IMR-90 (cell line): ENCODE data around the gene FOXM1. TPM values are rescaled to one million over a fixed set of nuclear protein-coding genes. Genes with fewer than 3 reads are reported as not detected.

ENCODE experiments used
- ATAC-seq: fragments of 200-7000 bp; cut with Tn5 transposase; 2 replicates; pipeline ENCODE4 v1.9.1; 2020; ENCODE audit warnings: low read depth, mild to moderate bottlenecking, moderate library complexity
- BruUV-seq: library from RNA; stranded (reverse); fragments of 400-500 nt; replicated peaks from 2 replicates; lab custom pipeline; 2021; lab: Mats Ljungman, UMichigan
- CTCF ChIA-PET: fragments of 300-600 bp; formaldehyde crosslinking; extraction: SDS; loops from one replicate; lab custom pipeline; 2021; ENCODE audit warnings: antibody characterized with exemption; lab: Yijun Ruan, JAX
- POLR2A ChIA-PET: fragments of 300-600 bp; sonication (Branson Sonifier 250); formaldehyde crosslinking; loops from one replicate; lab custom pipeline; 2022; ENCODE audit warnings: antibody characterized with exemption; ENCODE audit not compliant: unreplicated experiment; lab: Charles Lee
- DNase-seq: peaks from one replicate; pipeline ENCODE4 v3.0.0; 2013
- H2AFZ ChIP-seq: replicated peaks from 2 replicates; pipeline ENCODE3; 2013; ENCODE audit warnings: low read length, mild to moderate bottlenecking; ENCODE audit not compliant: poor library complexity
- H2AK5ac ChIP-seq: 2 replicates; pipeline ENCODE4 v1.6.1; 2013; ENCODE audit warnings: low read depth, low read length, inconsistent platforms
- H2AK9ac ChIP-seq: replicated peaks from 2 replicates; pipeline ENCODE3; 2013; ENCODE audit warnings: mild to moderate bottlenecking, low read depth, low read length, moderate library complexity; ENCODE audit not compliant: poor library complexity
- H2BK120ac ChIP-seq: 2 replicates; pipeline ENCODE4 v1.6.1; 2013; ENCODE audit warnings: low read depth, low read length, inconsistent platforms
- H2BK15ac ChIP-seq: 3 replicates; pipeline ENCODE4 v1.6.1; 2013; ENCODE audit warnings: low read depth, low read length, inconsistent platforms
- H2BK20ac ChIP-seq: 2 replicates; pipeline ENCODE4 v1.6.1; 2013; ENCODE audit warnings: low read depth, mild to moderate bottlenecking, inconsistent platforms, low read length, moderate library complexity
- H2BK5ac ChIP-seq: 2 replicates; pipeline ENCODE4 v1.6.1; 2013; ENCODE audit warnings: mild to moderate bottlenecking, low read depth, low read length, inconsistent platforms; ENCODE audit not compliant: poor library complexity, severe bottlenecking
- H3K14ac ChIP-seq: replicated peaks from 2 replicates; pipeline ENCODE4 v1.6.1; 2013; ENCODE audit warnings: low read depth, low read length, inconsistent platforms
- H3K18ac ChIP-seq: 2 replicates; pipeline ENCODE4 v1.6.1; 2013; ENCODE audit warnings: low read depth, low read length, control low read depth
- H3K23ac ChIP-seq: 2 replicates; pipeline ENCODE4 v1.6.1; 2013; ENCODE audit warnings: low read depth, low read length, inconsistent platforms
- H3K27ac ChIP-seq: 2 replicates; pipeline ENCODE4 v1.5.1; 2013; ENCODE audit warnings: mild to moderate bottlenecking, control low read depth, low read length; ENCODE audit not compliant: insufficient read depth
- H3K27me3 ChIP-seq: 2 replicates; pipeline ENCODE4 v1.6.1; 2013; ENCODE audit warnings: low read length; ENCODE audit not compliant: control insufficient read depth, insufficient read depth
- H3K36me3 ChIP-seq: 2 replicates; pipeline ENCODE4 v1.6.1; 2013; ENCODE audit warnings: low read length, mixed read lengths; ENCODE audit not compliant: control insufficient read depth, insufficient read depth
- H3K4ac ChIP-seq: 2 replicates; pipeline ENCODE4 v1.6.1; 2013; ENCODE audit warnings: low read depth, low read length, inconsistent platforms
- H3K4me1 ChIP-seq: 2 replicates; pipeline ENCODE4 v1.6.1; 2013; ENCODE audit warnings: low read length, mixed read lengths; ENCODE audit not compliant: control insufficient read depth, insufficient read depth
- H3K4me2 ChIP-seq: 2 replicates; pipeline ENCODE4 v1.6.1; 2013; ENCODE audit warnings: low read depth, mild to moderate bottlenecking, control low read depth, low read length, moderate library complexity
- H3K4me3 ChIP-seq: 2 replicates; pipeline ENCODE4 v1.5.1; 2013; ENCODE audit warnings: low read depth, mild to moderate bottlenecking, control low read depth, low read length, moderate library complexity; ENCODE audit not compliant: insufficient read depth
- H3K56ac ChIP-seq: 2 replicates; pipeline ENCODE4 v1.6.1; 2013; ENCODE audit warnings: low read length, inconsistent platforms; ENCODE audit not compliant: insufficient read depth; ENCODE audit errors: extremely low read depth
- H3K79me1 ChIP-seq, 2 experiments: 2 replicates each; pipeline ENCODE4 v1.6.1; 2013; ENCODE audit warnings: low read length in 2 of 2, inconsistent platforms in 1 of 2, low read depth in 1 of 2
- H3K9ac ChIP-seq: 2 replicates; pipeline ENCODE4 v1.6.1; 2013; ENCODE audit warnings: low read depth, low read length, control low read depth
- H3K9me1 ChIP-seq: 2 replicates; pipeline ENCODE4 v1.6.1; 2013; ENCODE audit warnings: low read length, inconsistent platforms; ENCODE audit not compliant: insufficient read depth
- H3K9me3 ChIP-seq: 2 replicates; pipeline ENCODE4 v1.6.1; 2013; ENCODE audit warnings: low read length; ENCODE audit not compliant: control insufficient read depth, insufficient read depth
- H4K20me1 ChIP-seq: 2 replicates; pipeline ENCODE4 v1.6.1; 2013; ENCODE audit warnings: low read length, inconsistent platforms; ENCODE audit not compliant: insufficient read depth
- H4K5ac ChIP-seq: 2 replicates; pipeline ENCODE4 v1.6.1; 2013; ENCODE audit warnings: mild to moderate bottlenecking, low read depth, low read length, control low read depth
- H4K8ac ChIP-seq, 2 experiments: 2 replicates each; pipeline ENCODE4 v1.6.1; 2013; ENCODE audit warnings: low read depth in 2 of 2, low read length in 2 of 2, control low read depth in 1 of 2, inconsistent platforms in 1 of 2
- H4K91ac ChIP-seq: 2 replicates; pipeline ENCODE4 v1.6.1; 2013; ENCODE audit warnings: low read depth, low read length, inconsistent platforms; ENCODE audit not compliant: insufficient read depth
- BHLHE40 ChIP-seq: fragments of 150-350 bp; IDR thresholded peaks from 2 replicates; pipeline ENCODE4 v1.6.1; 2016; ENCODE audit warnings: mild to moderate bottlenecking, low read depth, low read length
- CEBPB ChIP-seq: IDR thresholded peaks from 2 replicates; pipeline ENCODE4 v1.6.1; 2012; ENCODE audit warnings: low read depth, low read length, improper control_type of control experiment
- CTCF ChIP-seq: conservative IDR thresholded peaks from 2 replicates; pipeline ENCODE4 v1.5.1; 2012; ENCODE audit warnings: mild to moderate bottlenecking, low read depth, low read length, improper control_type of control experiment
- FOS ChIP-seq: fragments of 150-350 bp; IDR thresholded peaks from 2 replicates; pipeline ENCODE4 v1.6.1; 2016; ENCODE audit warnings: low read depth, low read length
- MXI1 ChIP-seq: IDR thresholded peaks from 2 replicates; pipeline ENCODE4 v1.6.1; 2012; ENCODE audit warnings: low read depth, mild to moderate bottlenecking, low read length, moderate library complexity, borderline replicate concordance
- NFE2L2 ChIP-seq: fragments of 150-350 bp; IDR thresholded peaks from 2 replicates; pipeline ENCODE4 v1.6.1; 2016; ENCODE audit warnings: low read depth, mild to moderate bottlenecking, low read length
- POLR2A ChIP-seq: IDR thresholded peaks from 2 replicates; pipeline ENCODE4 v1.6.1; 2012; ENCODE audit warnings: mild to moderate bottlenecking, low read depth, low read length
- RAD21 ChIP-seq: IDR thresholded peaks from 2 replicates; pipeline ENCODE4 v1.6.1; 2012; ENCODE audit warnings: low read length, improper control_type of control experiment
- RCOR1 ChIP-seq: IDR thresholded peaks from 2 replicates; pipeline ENCODE4 v1.6.1; 2012; ENCODE audit warnings: mild to moderate bottlenecking, low read length, improper control_type of control experiment; ENCODE audit not compliant: insufficient replicate concordance
- RFX5 ChIP-seq: IDR thresholded peaks from 2 replicates; pipeline ENCODE4 v1.8.0; 2012; ENCODE audit warnings: low read depth, mild to moderate bottlenecking, low read length, moderate library complexity
- SMC3 ChIP-seq: fragments of 150-350 bp; IDR thresholded peaks from 2 replicates; pipeline ENCODE4 v1.6.1; 2016; ENCODE audit warnings: low read depth, mild to moderate bottlenecking, antibody characterized with exemption, low read length, moderate library complexity
- WGBS, 2 experiments: methylation state at CpG; one replicate each; pipeline versions ENCODE4 v1.1.5 to v1.1.7; 2013; ENCODE audit warnings: missing lambda C conversion rate in 2 of 2; ENCODE audit not compliant: insufficient read length in 1 of 2; ENCODE audit errors: extremely low coverage in 2 of 2; 5-methylcytosine and 5-hydroxymethylcytosine counted together
- dilution Hi-C: fragments of 300-500 bp; cut with HindIII; formaldehyde crosslinking; loops from one replicate; pipeline ENCODE4 v1.14.3; 2018; ENCODE audit warnings: low sequenced_read_pairs; ENCODE audit not compliant: unreplicated experiment
- in situ Hi-C: fragments of 300-500 bp; cut with MboI; formaldehyde crosslinking; loops from 3 replicates; pipeline ENCODE4 v1.14.3; 2019; ENCODE audit warnings: low sequenced_read_pairs, inconsistent platforms, mixed read lengths
- intact Hi-C: fragments of 100-400 bp; cut with micrococcal nuclease; formaldehyde crosslinking; loops from 2 replicates; pipeline ENCODE4 v1.10.0; 2022
- polyA plus RNA-seq, 3 experiments: library from polyadenylated mRNA; depleted of rRNA; stranded (reverse); fragments of >200 nt; gene quantifications; 2 replicates each; pipeline ENCODE4 v1.2.3, GENCODE V29; 2012; ENCODE audit warnings: low replicate concordance in 1 of 3
- total RNA-seq: library from RNA; depleted of rRNA; stranded (reverse); fragments of >200 nt; gene quantifications from 2 replicates; pipeline ENCODE4 v1.2.3, GENCODE V29; 2012
- TF ChIP-seq, protein P1 (sequence below): fragments of 150-350 bp; IDR thresholded peaks from 2 replicates; pipeline ENCODE4 v1.6.1; 2017; ENCODE audit warnings: mild to moderate bottlenecking, antibody characterized with exemption, low read length, low read depth
- TF ChIP-seq, protein P2 (sequence below): fragments of 150-350 bp; IDR thresholded peaks from 2 replicates; pipeline ENCODE4 v1.6.1; 2016; ENCODE audit warnings: low read depth, mild to moderate bottlenecking, low read length, moderate library complexity, borderline replicate concordance

FOXM1 gene
- total and polyA plus RNA-seq, 2 of the 4 experiments (the other 2 are of a cell fraction) = 14.9 to 29.3 TPM

DNA sequence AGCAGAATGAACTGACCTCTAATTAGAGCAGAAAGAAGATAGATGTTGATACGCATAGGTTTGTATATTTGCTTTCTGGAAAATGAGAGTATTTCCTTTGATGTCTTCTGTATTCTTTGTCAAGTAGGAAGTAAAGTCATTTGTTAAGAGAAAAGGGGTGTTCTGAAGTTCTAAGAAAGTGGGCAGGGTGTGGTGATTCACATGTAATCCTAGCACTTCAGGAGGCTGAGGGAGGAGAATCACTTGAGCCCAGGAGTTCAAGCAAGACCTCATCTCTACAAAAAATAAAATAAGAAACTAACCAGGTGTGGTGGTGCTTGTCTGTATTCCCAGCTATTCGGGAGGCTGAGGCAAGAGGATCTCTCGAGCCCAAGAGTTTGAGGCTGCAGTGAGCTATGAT, 2.9 kb upstream of the FOXM1 start:
- H2BK20ac ChIP-seq = no peak overlapping the region
- no peak overlapping the region for H2BK120ac ChIP-seq
- no peaks in the 10 kb centered on the region for H3K36me3 ChIP-seq
- no peak overlapping the region for H2BK5ac ChIP-seq
- H3K14ac ChIP-seq = no peak overlapping the region
- BruUV-seq = no TSS peak
- H3K27me3 ChIP-seq = no peaks in the 10 kb centered on the region
- H3K9ac ChIP-seq = no peak overlapping the region
- no peak overlapping the region for H2AK9ac ChIP-seq
- H3K27ac ChIP-seq = no peak overlapping the region
- no peaks in the 10 kb centered on the region; the same call in 1 of the 2 replicates for H4K20me1 ChIP-seq
- H3K4me2 ChIP-seq = no peak overlapping the region
- in situ Hi-C loops (no loop called here), intact Hi-C loops (no loop called here), dilution Hi-C loops (no loop called here)
- H3K4me1 ChIP-seq = peaks cover 6% of the 10 kb centered on the region
- H4K91ac ChIP-seq = no peak overlapping the region
- TF ChIP-seq, protein P1, sequence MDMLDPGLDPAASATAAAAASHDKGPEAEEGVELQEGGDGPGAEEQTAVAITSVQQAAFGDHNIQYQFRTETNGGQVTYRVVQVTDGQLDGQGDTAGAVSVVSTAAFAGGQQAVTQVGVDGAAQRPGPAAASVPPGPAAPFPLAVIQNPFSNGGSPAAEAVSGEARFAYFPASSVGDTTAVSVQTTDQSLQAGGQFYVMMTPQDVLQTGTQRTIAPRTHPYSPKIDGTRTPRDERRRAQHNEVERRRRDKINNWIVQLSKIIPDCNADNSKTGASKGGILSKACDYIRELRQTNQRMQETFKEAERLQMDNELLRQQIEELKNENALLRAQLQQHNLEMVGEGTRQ = no peak
- TF ChIP-seq FOS = no peak
- no peak for TF ChIP-seq MXI1
- no peak for TF ChIP-seq RAD21
- TF ChIP-seq, protein P2, sequence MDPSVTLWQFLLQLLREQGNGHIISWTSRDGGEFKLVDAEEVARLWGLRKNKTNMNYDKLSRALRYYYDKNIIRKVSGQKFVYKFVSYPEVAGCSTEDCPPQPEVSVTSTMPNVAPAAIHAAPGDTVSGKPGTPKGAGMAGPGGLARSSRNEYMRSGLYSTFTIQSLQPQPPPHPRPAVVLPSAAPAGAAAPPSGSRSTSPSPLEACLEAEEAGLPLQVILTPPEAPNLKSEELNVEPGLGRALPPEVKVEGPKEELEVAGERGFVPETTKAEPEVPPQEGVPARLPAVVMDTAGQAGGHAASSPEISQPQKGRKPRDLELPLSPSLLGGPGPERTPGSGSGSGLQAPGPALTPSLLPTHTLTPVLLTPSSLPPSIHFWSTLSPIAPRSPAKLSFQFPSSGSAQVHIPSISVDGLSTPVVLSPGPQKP = no peak
- TF ChIP-seq CTCF = no peak
- TF ChIP-seq POLR2A = no peak
- TF ChIP-seq BHLHE40 = no peak
- no peak for TF ChIP-seq RFX5
- no peak for TF ChIP-seq NFE2L2
- no peak for TF ChIP-seq RCOR1
- no peak for TF ChIP-seq CEBPB
- TF ChIP-seq SMC3 = no peak
- DNase-seq = no peak
- WGBS, 2 experiments = 100% methylated on average over 1 of the region's 3 CpGs; no CpG with 5 or more reads in 1 of the 2 experiments
- ChIA-PET CTCF (no interaction called here), POLR2A (no interaction called here)
- no peak overlapping the region for H4K5ac ChIP-seq
- H4K8ac ChIP-seq = no peak overlapping the region
- no peak for ATAC-seq
- H3K4ac ChIP-seq = no peak overlapping the region
- H3K23ac ChIP-seq = no peak overlapping the region
- H3K18ac ChIP-seq = no peak overlapping the region
- H3K4me3 ChIP-seq = no peak overlapping the region
- no peak overlapping the region for H2BK15ac ChIP-seq
- no peak overlapping the region for H2AK5ac ChIP-seq
- no peak overlapping the region for H3K56ac ChIP-seq
- H3K79me1 ChIP-seq = peaks cover 31 to 58% of the 10 kb centered on the region in 2 experiments
- no peak overlapping the region for H2AFZ ChIP-seq
- H3K9me1 ChIP-seq = peaks cover 9% of the 10 kb centered on the region
- no peaks in the 10 kb centered on the region for H3K9me3 ChIP-seq
